HG03060 (cell line): ENCODE data around the gene TLR10.
"Not testable (repeated sequence)": the region's sequence is repeated elsewhere in the genome, so short reads cannot be mapped to it uniquely, and the experiment has no call there.

Source experiments
- ATAC-seq: cut with Tn5 transposase; IDR thresholded peaks from one replicate; pipeline ENCODE4 v1.9.1; 2021; ENCODE audit warnings: low read depth, moderate number of reproducible peaks; ENCODE audit not compliant: unreplicated experiment

The TLR10 gene

DNA sequence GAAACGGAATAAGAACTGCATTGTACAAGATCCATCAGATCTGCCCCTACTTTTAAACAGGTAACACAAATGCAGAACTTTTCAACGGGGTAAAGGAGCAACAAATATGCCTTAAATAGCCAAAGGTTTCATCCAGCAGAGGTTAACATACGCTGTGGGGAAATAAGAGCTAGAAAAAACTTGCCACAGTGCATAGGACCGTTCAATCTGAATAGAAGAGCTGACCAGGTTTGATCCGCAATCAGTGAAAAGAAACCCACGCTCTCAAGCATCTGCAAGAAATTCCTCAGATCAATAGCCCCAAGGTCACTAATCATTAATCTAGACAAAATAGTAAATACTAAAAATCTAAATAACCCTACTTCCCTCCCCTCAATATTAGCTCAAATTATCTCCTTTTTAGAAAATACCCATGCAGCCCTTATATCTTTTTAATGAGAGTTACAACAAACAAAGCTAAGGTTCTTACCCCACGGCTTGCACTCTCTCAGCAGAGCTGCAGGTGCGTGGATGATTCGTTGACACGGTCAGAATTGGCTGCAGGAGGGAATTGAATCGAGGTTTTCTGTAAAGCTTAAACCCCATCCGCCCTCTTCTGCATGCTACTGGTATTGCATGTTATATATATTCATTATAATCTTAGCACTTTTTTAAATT is at the start of gene TLR10:
TSS of gene TLR10 (minus strand) at position 539 of the 657 bp plus-strand sequence. CDS start 7,400 bp downstream, outside the sequence.
- peak; percentile 62 for ATAC-seq

GRCh38 chr4:38832206-38832605 is 49.4 kb upstream of the TLR10 start:
- no peak for ATAC-seq

GRCh38 chr4:38831653-38832052 is 48.9 kb upstream of the TLR10 start:
- no peak for ATAC-seq

GRCh38 chr4:38829237-38829636 is 46.4 kb upstream of the TLR10 start:
- ATAC-seq, result no peak

DNA sequence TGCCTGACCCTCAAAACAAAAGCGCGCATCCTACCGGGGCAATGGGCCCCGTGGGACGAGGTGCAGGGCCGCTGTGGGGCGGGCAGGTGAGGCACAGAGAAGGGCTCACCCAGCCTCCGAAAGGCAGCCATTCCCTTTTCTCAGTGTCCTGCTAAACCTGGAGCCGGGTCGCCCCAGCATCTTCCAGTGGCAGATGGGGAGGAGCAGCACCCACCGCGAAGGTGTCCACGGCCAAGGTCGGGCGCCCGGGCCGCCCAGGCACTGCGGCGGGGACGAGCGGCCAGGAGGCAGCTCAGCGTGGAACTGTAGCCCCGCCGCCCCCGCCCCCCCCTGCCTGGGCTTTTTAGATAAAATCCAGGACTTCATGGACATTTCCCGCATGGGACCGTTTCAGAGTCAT is 41.0 kb upstream of the TLR10 start:
- no peak for ATAC-seq

GRCh38 chr4:38822748-38823303 is 40.0 kb upstream of the TLR10 start:
- ATAC-seq, result no peak

- no peak for ATAC-seq
Measured at GRCh38 chr4:38821739-38822138, 38.9 kb upstream of the TLR10 start.

DNA sequence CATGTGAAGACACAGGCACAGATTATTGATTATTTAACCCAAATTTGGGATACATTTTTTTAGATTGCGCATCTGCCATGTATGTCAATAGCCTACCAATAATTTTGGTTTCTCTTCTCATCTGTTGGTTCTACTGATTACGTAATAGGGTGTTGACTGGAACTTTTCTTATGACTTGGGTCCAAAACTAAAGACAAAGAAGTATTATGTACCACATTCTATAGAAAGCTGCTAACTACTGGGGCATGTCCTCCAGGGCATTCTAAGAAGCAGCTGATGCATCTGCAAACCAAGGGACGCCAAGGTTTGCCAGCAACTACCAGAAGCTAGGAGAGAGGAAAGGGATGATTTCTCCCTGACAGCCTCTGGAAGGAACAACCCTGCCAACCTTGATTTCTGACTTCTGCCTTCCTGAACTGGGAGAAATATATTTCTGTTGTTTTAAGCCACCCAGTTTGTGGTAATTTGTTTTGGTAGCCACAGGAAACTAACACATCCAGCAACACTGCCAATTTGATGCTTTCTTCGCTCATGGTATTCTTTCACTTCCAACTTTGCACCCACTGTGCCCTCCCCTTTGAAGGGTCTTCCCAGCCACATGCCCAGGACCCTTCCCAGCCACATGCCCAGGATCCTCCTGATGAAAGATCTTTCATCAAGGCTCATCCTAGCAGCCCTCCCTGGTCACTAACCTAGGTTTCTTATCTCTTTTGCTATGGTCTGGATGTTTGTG is 37.7 kb upstream of the TLR10 start:
- ATAC-seq, result no peak

DNA sequence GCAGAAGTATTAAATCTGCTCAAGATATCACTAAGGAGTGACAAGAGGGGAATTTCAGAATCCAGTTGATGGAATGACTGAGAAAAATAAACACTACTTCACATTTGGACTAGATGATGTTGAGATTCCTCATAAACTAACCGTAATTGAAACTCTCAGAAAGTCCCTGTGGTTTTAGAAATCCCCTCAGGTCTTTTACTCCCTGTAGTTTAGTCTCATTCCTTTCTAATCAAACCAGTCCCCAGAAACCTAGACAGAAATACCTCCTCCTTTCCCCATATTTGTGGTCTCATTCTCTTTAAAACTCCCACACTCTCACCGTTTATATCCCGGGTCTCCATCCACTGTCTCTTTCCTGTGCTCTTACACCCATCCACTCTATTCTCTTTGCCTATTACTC is 36.8 kb upstream of the TLR10 start:
- ATAC-seq, result no peak

DNA sequence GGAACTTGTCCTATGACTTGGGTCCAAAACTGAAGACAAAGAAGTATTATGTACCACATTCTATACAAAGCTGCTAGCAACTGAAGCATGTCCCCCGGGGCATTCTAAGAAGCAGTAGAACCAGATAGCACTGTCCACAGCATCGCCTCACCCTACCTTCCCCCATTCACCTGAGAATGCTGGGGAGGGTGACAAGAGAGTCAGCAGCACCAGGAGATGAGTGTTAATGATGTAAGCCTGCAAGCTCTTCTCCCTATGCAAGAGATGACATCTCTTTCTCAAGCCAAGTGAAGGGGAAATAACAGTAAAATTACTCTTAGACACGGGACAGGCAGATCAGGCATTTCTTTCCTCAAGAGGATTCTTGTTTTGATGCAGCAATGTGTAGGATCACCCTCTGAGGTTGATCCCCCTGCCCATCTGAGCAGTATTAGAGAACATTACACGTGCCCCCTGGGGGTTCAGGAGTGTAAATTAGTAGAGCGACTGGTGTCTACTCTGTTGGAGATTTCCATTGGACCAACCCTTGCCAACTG is 35.7 kb upstream of the TLR10 start:
- ATAC-seq, result peak; percentile 62

GRCh38 chr4:38815885-38816782 is 33.3 kb upstream of the TLR10 start:
- no peak for ATAC-seq

GRCh38 chr4:38814386-38814785 is 31.6 kb upstream of the TLR10 start:
- no peak for ATAC-seq

GRCh38 chr4:38811297-38811696 is 28.5 kb upstream of the TLR10 start:
- ATAC-seq, result no peak

GRCh38 chr4:38807462-38807861 is 24.7 kb upstream of the TLR10 start:
- not testable (repeated sequence) for ATAC-seq

GRCh38 chr4:38806251-38806650 is 23.5 kb upstream of the TLR10 start:
- not testable (repeated sequence) for ATAC-seq

- ATAC-seq, result peak; percentile 70
Measured at GRCh38 chr4:38805530-38806145, 22.8 kb upstream of the TLR10 start.

- ATAC-seq, result peak; percentile 24
Measured at GRCh38 chr4:38804654-38805295, 22.0 kb upstream of the TLR10 start, which contains the start of gene TLR1. TSS of gene TLR1 (minus strand) at chr4:38804791. CDS start at chr4:38798831, 5,960 bp downstream.

GRCh38 chr4:38803833-38804653 is 21.3 kb upstream of the TLR10 start:
- ATAC-seq, result peak; percentile 24
